Left lung (tissue), 10 donors: Measurements from ENCODE around the gene RBM33. TPM values are rescaled to one million over a fixed set of nuclear protein-coding genes. Genes with fewer than 3 reads are reported as not detected.

Experiments
- ATAC-seq: fragments of 200-7000 bp; cut with Tn5 transposase; one replicate; pipeline ENCODE4 v1.9.1; 2020; ENCODE audit warnings: moderate library complexity
- DNase-seq, 4 donors: peaks; one replicate each; pipeline ENCODE4 v3.0.0-alpha.2; 2013 to 2020
- H3K27ac ChIP-seq, 2 donors: fragments of 200-600 bp; sonication (generic) in 1 of 2; one replicate each; pipeline versions ENCODE4 v1.5.0 to v1.8.0; 2020 to 2021
- H3K27me3 ChIP-seq, 2 donors: fragments of 200-600 bp; sonication (generic) in 1 of 2; one replicate each; pipeline versions ENCODE4 v1.5.0 to v1.8.0; 2020 to 2021
- H3K36me3 ChIP-seq, 2 donors: fragments of 200-600 bp; sonication (generic) in 1 of 2; one replicate each; pipeline versions ENCODE4 v1.5.0 to v1.8.0; 2020 to 2021
- H3K4me1 ChIP-seq, 2 donors: fragments of 200-600 bp; one replicate each; pipeline ENCODE4 v1.8.0; 2021
- H3K4me3 ChIP-seq, 2 donors: fragments of 200-600 bp; sonication (generic) in 1 of 2; one replicate each; pipeline versions ENCODE4 v1.5.0 to v1.8.0; 2020 to 2021; ENCODE audit warnings: mild to moderate bottlenecking in 1 of 2
- H3K9me3 ChIP-seq, 2 donors: fragments of 200-600 bp; sonication (generic) in 1 of 2; one replicate each; pipeline versions ENCODE4 v1.5.0 to v1.8.0; 2020 to 2021
- CTCF ChIP-seq, 2 donors: fragments of 200-600 bp; sonication (generic) in 1 of 2; IDR thresholded peaks; one replicate each; pipeline versions ENCODE4 v1.5.0 to v1.8.0; 2021; ENCODE audit warnings: antibody characterized with exemption in 2 of 2
- intact Hi-C, 2 donors: fragments of 100-400 bp; cut with DNase I; formaldehyde crosslinking; loops; one replicate each; pipeline versions ENCODE4 v1.11.2 to v1.14.2; 2022
- polyA plus RNA-seq, 6 donors: library from polyadenylated mRNA; unstranded; fragments of 120-200 nt; gene quantifications; one replicate each; pipeline ENCODE4 v1.2.1, GENCODE V29; 2013; ENCODE audit not compliant: insufficient read length in 6 of 6
- total RNA-seq, 2 donors: library from RNA; stranded (reverse); fragmentation: NEBNext Ultra II Directional; extraction: Animal tissue kit (Norgen Biotek cat#: 25700); gene quantifications; one replicate each; pipeline ENCODE4 v1.2.1, GENCODE V29; 2021
- donor health status: DM: no; HTN: yes; CAD: no.
- donor health status: DM: no; HTN: no; CAD: no.

RBM33 gene
- total and polyA plus RNA-seq, 8 donors: 35.2 to 56.4 (median 45.0) TPM

- intact Hi-C loops: loop anchor here in 1 of 2 donors (10.0 kb wide), 1 partner anchor 89 kb away; no protein-coding TSS in a partner anchor
- H3K9me3 ChIP-seq: peaks cover 0 to 14% of the 10 kb centered on the region in 2 donors
- no peak for TF ChIP-seq CTCF (IDR thresholded peaks at IDR 0.05)
- H3K36me3 ChIP-seq: peaks cover 0 to 37% of the 10 kb centered on the region in 2 donors
- peak overlapping the region; percentile 98 for H3K4me3 ChIP-seq
- no peak for DNase-seq
- no peak for ATAC-seq
- H3K4me1 ChIP-seq: peaks cover 9 to 37% of the 10 kb centered on the region in 2 donors
- H3K27ac ChIP-seq: peak overlapping the region in 1 of 2 donors; percentile 95
- no peaks in the 10 kb centered on the region for H3K27me3 ChIP-seq
Observed at GRCh38 chr7:155645662-155646061, 1.2 kb downstream of the RBM33 start.

GRCh38 chr7:155646669-155647068 lies 2.2 kb downstream of the RBM33 start:
- H3K4me1 ChIP-seq: peaks cover 9 to 46% of the 10 kb centered on the region in 2 donors
- no peak for ATAC-seq
- intact Hi-C loops: loop anchor here in 1 of 2 donors (10.0 kb wide), 1 partner anchor 88 kb away; no protein-coding TSS in a partner anchor
- peaks cover 0 to 28% of the 10 kb centered on the region in 2 donors for H3K36me3 ChIP-seq
- H3K9me3 ChIP-seq: peaks cover 0 to 14% of the 10 kb centered on the region in 2 donors
- DNase-seq: no peak
- TF ChIP-seq CTCF (IDR thresholded peaks at IDR 0.05): no peak
- no peaks in the 10 kb centered on the region for H3K27me3 ChIP-seq
- no peak overlapping the region for H3K27ac ChIP-seq
- H3K4me3 ChIP-seq: peak overlapping the region in 1 of 2 donors; percentile 98

GRCh38 chr7:155647302-155647701 lies 2.8 kb downstream of the RBM33 start:
- ATAC-seq: no peak
- Histone ChIP-seq H3K27ac (no peak overlapping the region), H3K9me3 (peaks cover 0 to 14% of the 10 kb centered on the region in 2 donors), H3K4me3 (no peak overlapping the region), H3K4me1 (peaks cover 9 to 52% of the 10 kb centered on the region in 2 donors), H3K36me3 (peaks cover 0 to 22% of the 10 kb centered on the region in 2 donors), H3K27me3 (no peaks in the 10 kb centered on the region)
- DNase-seq: no peak
- intact Hi-C loops: loop anchor here in 1 of 2 donors (10.0 kb wide), 1 partner anchor 87 kb away; no protein-coding TSS in a partner anchor
- no peak for TF ChIP-seq CTCF (IDR thresholded peaks at IDR 0.05)

- H3K27ac ChIP-seq: no peak overlapping the region
- no peak for DNase-seq
- peaks cover 0 to 14% of the 10 kb centered on the region in 2 donors for H3K9me3 ChIP-seq
- intact Hi-C loops: loop anchor here in 1 of 2 donors (10.0 kb wide), 1 partner anchor 87 kb away; no protein-coding TSS in a partner anchor
- H3K36me3 ChIP-seq: peaks cover 0 to 19% of the 10 kb centered on the region in 2 donors
- H3K4me1 ChIP-seq: peaks cover 9 to 55% of the 10 kb centered on the region in 2 donors
- H3K4me3 ChIP-seq: no peak overlapping the region
- no peaks in the 10 kb centered on the region for H3K27me3 ChIP-seq
- TF ChIP-seq CTCF (IDR thresholded peaks at IDR 0.05): no peak
- ATAC-seq: no peak
Observed at GRCh38 chr7:155647734-155648133, 3.3 kb downstream of the RBM33 start.

- no peak for TF ChIP-seq CTCF (IDR thresholded peaks at IDR 0.05)
- intact Hi-C loops: loop anchor here in 1 of 2 donors (10.0 kb wide), 1 partner anchor 86 kb away; no protein-coding TSS in a partner anchor
- H3K4me3 ChIP-seq: no peak overlapping the region
- ATAC-seq (no peak), DNase-seq (no peak)
- H3K36me3 ChIP-seq: peaks cover 0 to 19% of the 10 kb centered on the region in 2 donors
- H3K9me3 ChIP-seq: peaks cover 0 to 14% of the 10 kb centered on the region in 2 donors
- peaks cover 9 to 58% of the 10 kb centered on the region in 2 donors for H3K4me1 ChIP-seq
- no peak overlapping the region for H3K27ac ChIP-seq
- H3K27me3 ChIP-seq: no peaks in the 10 kb centered on the region
Observed at GRCh38 chr7:155648752-155649339, 4.4 kb downstream of the RBM33 start.
